GM23338 (cell line): ENCODE results near the gene ACOX2. TPM values are rescaled to one million over a fixed set of nuclear protein-coding genes. Genes with fewer than 3 reads are reported as not detected.

Experiments
- ATAC-seq: fragments of 200-7000 bp; cut with Tn5 transposase; 3 replicates; pipeline ENCODE4 v1.9.1; 2020
- DNase-seq: peaks from one replicate; pipeline ENCODE4 v3.0.0-alpha.2; 2015; ENCODE audit warnings: low spot score
- H2AFZ ChIP-seq: fragments of 200-600 bp; sonication (generic); 2 replicates; pipeline ENCODE4 v1.8.0; 2016; ENCODE audit warnings: antibody characterized with exemption, mild to moderate bottlenecking, moderate library complexity
- H3F3A ChIP-seq: fragments of 200-600 bp; sonication (generic); replicated peaks from 2 replicates; pipeline ENCODE4 v1.8.0; 2017; ENCODE audit warnings: antibody characterized with exemption, mixed run types, low read depth
- H3K27ac ChIP-seq: fragments of 200-600 bp; sonication (generic); 2 replicates; pipeline ENCODE4 v1.6.1; 2016; ENCODE audit warnings: low read depth
- H3K27me3 ChIP-seq: fragments of 200-600 bp; sonication (generic); 2 replicates; pipeline ENCODE4 v1.8.0; 2016; ENCODE audit warnings: mild to moderate bottlenecking, mixed run types, moderate library complexity; ENCODE audit not compliant: insufficient read depth
- H3K36me3 ChIP-seq: fragments of 200-600 bp; sonication (generic); 2 replicates; pipeline ENCODE4 v1.8.0; 2016; ENCODE audit warnings: mild to moderate bottlenecking; ENCODE audit not compliant: insufficient read depth
- H3K4me1 ChIP-seq: fragments of 200-600 bp; sonication (generic); 2 replicates; pipeline ENCODE4 v1.8.0; 2016; ENCODE audit warnings: mild to moderate bottlenecking, moderate library complexity; ENCODE audit not compliant: insufficient read depth
- H3K4me2 ChIP-seq: fragments of 200-600 bp; sonication (generic); 2 replicates; pipeline ENCODE4 v1.7.1; 2017; ENCODE audit warnings: mixed run types
- H3K4me3 ChIP-seq: fragments of 200-600 bp; sonication (generic); 2 replicates; pipeline ENCODE4 v1.6.1; 2016; ENCODE audit warnings: mixed run types
- H3K79me2 ChIP-seq: fragments of 200-600 bp; sonication (generic); replicated peaks from 2 replicates; pipeline ENCODE4 v1.8.0; 2017; ENCODE audit warnings: mild to moderate bottlenecking; ENCODE audit not compliant: insufficient read depth
- H3K9me2 ChIP-seq: fragments of 200-600 bp; sonication (generic); 2 replicates; pipeline ENCODE4 v1.8.0; 2017; ENCODE audit not compliant: insufficient read depth
- H4K20me1 ChIP-seq: fragments of 200-600 bp; sonication (generic); replicated peaks from 2 replicates; pipeline ENCODE4 v1.8.0; 2017; ENCODE audit warnings: mild to moderate bottlenecking; ENCODE audit not compliant: insufficient read depth
- H3K27ac Mint-ChIP-seq: 2 replicates; pipeline ENCODE4 v1.8.0; 2020; ENCODE audit warnings: inconsistent platforms, mild to moderate bottlenecking, moderate library complexity, mixed read lengths
- H3K27me3 Mint-ChIP-seq: 3 replicates; pipeline ENCODE4 v1.8.0; 2022; ENCODE audit warnings: low read depth, mild to moderate bottlenecking, moderate library complexity, mixed read lengths, inconsistent platforms; ENCODE audit not compliant: insufficient read depth, poor library complexity
- H3K36me3 Mint-ChIP-seq: 3 replicates; pipeline ENCODE4 v1.8.0; 2021; ENCODE audit warnings: low read depth, mild to moderate bottlenecking, inconsistent platforms, moderate library complexity, mixed read lengths
- H3K4me1 Mint-ChIP-seq: 3 replicates; pipeline ENCODE4 v1.8.0; 2020; ENCODE audit warnings: mild to moderate bottlenecking, inconsistent platforms, mixed read lengths
- H3K4me3 Mint-ChIP-seq: 3 replicates; pipeline ENCODE4 v1.8.0; 2021; ENCODE audit warnings: moderate library complexity, mild to moderate bottlenecking, inconsistent platforms, mixed read lengths
- H3K9me3 Mint-ChIP-seq: 3 replicates; pipeline ENCODE4 v1.8.0; 2020; ENCODE audit warnings: moderate library complexity, mild to moderate bottlenecking, inconsistent platforms, mixed read lengths
- CREB1 ChIP-seq: fragments of 250-450 bp; sonication (Bioruptor Pico); IDR thresholded peaks from 2 replicates; pipeline ENCODE4 v1.5.0; 2020; ENCODE audit warnings: low read depth, mild to moderate bottlenecking, moderate library complexity
- CTCF ChIP-seq, 2 experiments: fragments of 200-600 bp in 1 of 2; sonication (generic) in 1 of 2; conservative IDR thresholded peaks; 2 replicates each; pipeline versions ENCODE4 v1.5.1 to v1.6.1; 2016 to 2017; ENCODE audit warnings: antibody characterized with exemption in 2 of 2, low read depth in 2 of 2, mild to moderate bottlenecking in 2 of 2, moderate library complexity in 1 of 2
- ETS1 ChIP-seq: IDR thresholded peaks from 2 replicates; pipeline ENCODE4 v1.6.1; 2016; ENCODE audit warnings: antibody characterized with exemption
- EZH2 ChIP-seq: fragments of 200-600 bp; sonication (generic); IDR thresholded peaks from one replicate; pipeline ENCODE4 v1.8.0; 2017; ENCODE audit warnings: antibody characterized with exemption, mild to moderate bottlenecking, low read depth; ENCODE audit not compliant: unreplicated experiment
- EZH2phosphoT487 ChIP-seq: fragments of 200-600 bp; sonication (generic); IDR thresholded peaks from one replicate; pipeline ENCODE4 v1.8.1; 2018; ENCODE audit warnings: antibody characterized with exemption; ENCODE audit not compliant: unreplicated experiment
- JUNB ChIP-seq: IDR thresholded peaks from one replicate; pipeline ENCODE4 v1.6.1; 2016; ENCODE audit warnings: antibody characterized with exemption; ENCODE audit not compliant: unreplicated experiment
- NANOG ChIP-seq: IDR thresholded peaks from 2 replicates; pipeline ENCODE4 v1.6.1; 2016; ENCODE audit warnings: antibody characterized with exemption, borderline replicate concordance
- POLR2AphosphoS5 ChIP-seq: IDR thresholded peaks from 2 replicates; pipeline ENCODE4 v1.6.1; 2016; ENCODE audit warnings: antibody characterized with exemption, low read depth
- REST ChIP-seq: IDR thresholded peaks from one replicate; pipeline ENCODE4 v1.6.1; 2018; ENCODE audit warnings: antibody characterized with exemption; ENCODE audit not compliant: unreplicated experiment
- STAT1 ChIP-seq: IDR thresholded peaks from one replicate; pipeline ENCODE4 v1.6.1; 2016; ENCODE audit warnings: antibody characterized with exemption; ENCODE audit not compliant: unreplicated experiment
- ZNF114 ChIP-seq: fragments of 250-450 bp; sonication (Bioruptor Pico); IDR thresholded peaks from 2 replicates; pipeline ENCODE4 v1.5.0; 2020; ENCODE audit warnings: mild to moderate bottlenecking, moderate library complexity
- ZNF331 ChIP-seq: fragments of 250-450 bp; sonication (Bioruptor Pico); IDR thresholded peaks from 2 replicates; pipeline ENCODE4 v1.5.0; 2020; ENCODE audit warnings: low read depth, mild to moderate bottlenecking, moderate library complexity
- ZNF462 ChIP-seq: fragments of 250-450 bp; sonication (Bioruptor Pico); IDR thresholded peaks from 2 replicates; pipeline ENCODE4 v1.5.0; 2020; ENCODE audit warnings: mild to moderate bottlenecking, moderate library complexity
- polyA plus RNA-seq: library from polyadenylated mRNA; unstranded; fragments of >200 nt; fragmentation: Nextera tagmentation; extraction: Ambion mirVana; gene quantifications from 2 replicates; pipeline ENCODE4 v1.2.1, GENCODE V29; 2016
- total RNA-seq: library from RNA; depleted of rRNA; stranded (reverse); fragments of >200 nt; shearing (Covaris generic); gene quantifications from 2 replicates; pipeline ENCODE4 v1.2.3, GENCODE V29; 2014

Gene ACOX2
- total and polyA plus RNA-seq, 2 experiments from 2014 or later, result 1.1 to 1.9 TPM

- H4K20me1 ChIP-seq, result no peaks in the 10 kb centered on the region
- ATAC-seq (no peak), DNase-seq (no peak)
- H3K4me2 ChIP-seq, result no peak overlapping the region
- H3K27ac Mint-ChIP-seq, result no peak overlapping the region
- no peaks in the 10 kb centered on the region for H3K9me3 Mint-ChIP-seq
- no peak overlapping the region for H3K4me3 Mint-ChIP-seq
- H3K27me3 ChIP-seq, result no peaks in the 10 kb centered on the region
- peaks cover 3% of the 10 kb centered on the region for H3K27me3 Mint-ChIP-seq
- H3K9me2 ChIP-seq, result peaks cover 3% of the 10 kb centered on the region; the same call in 1 of the 2 replicates
- peaks cover 21% of the 10 kb centered on the region for H3K4me1 Mint-ChIP-seq
- no peak overlapping the region for H2AFZ ChIP-seq
- no peak overlapping the region for H3K27ac ChIP-seq
- peaks cover 13% of the 10 kb centered on the region; the same call in 1 of the 2 replicates for H3K4me1 ChIP-seq
- H3K4me3 ChIP-seq, result no peak overlapping the region
- H3K36me3 ChIP-seq, result no peaks in the 10 kb centered on the region
- H3K79me2 ChIP-seq, result no peaks in the 10 kb centered on the region
- TF ChIP-seq ZNF331 (CRISPR knock-in tag) (no peak), POLR2AphosphoS5 (no peak), REST (no peak), CTCF (conservative IDR thresholded peaks at IDR 0.05; ENCODE audit: low read depth in 2 of 2) (no peak), ZNF462 (CRISPR knock-in tag) (no peak), ZNF114 (CRISPR knock-in tag) (no peak), CREB1 (CRISPR knock-in tag) (no peak), EZH2phosphoT487 (no peak), NANOG (no peak), ETS1 (no peak), JUNB (no peak), STAT1 (no peak), EZH2 (no peak)
- H3K36me3 Mint-ChIP-seq, result no peaks in the 10 kb centered on the region
- H3F3A ChIP-seq, result no peaks in the 10 kb centered on the region
These were observed 37.1 kb upstream of the ACOX2 start for GRCh38 chr3:58574106-58574505.
